Ovary (tissue), 3 donors: Measurements from ENCODE around the gene UBR3.
A peak's percentile ranks its signal among the peaks of the same experiment; 100 is the strongest.

Experiments used
- EP300 ChIP-seq: sonication (generic); formaldehyde crosslinking; IDR thresholded peaks from one replicate; pipeline ENCODE4 v1.6.1; 2017; ENCODE audit warnings: antibody characterized with exemption
- POLR2A ChIP-seq: fragments of 450-650 bp; IDR thresholded peaks from one replicate; pipeline ENCODE4 v1.6.1; 2017; ENCODE audit warnings: antibody characterized with exemption, mild to moderate bottlenecking, moderate library complexity
- TF ChIP-seq, protein P1 (sequence below), 3 donors: fragments of 450-650 bp in 2 of 3; fragments of 200-600 bp in 1 of 3; IDR thresholded peaks; one replicate each; pipeline versions ENCODE4 v1.5.1 to v1.8.0; 2016 to 2022; ENCODE audit warnings: antibody characterized with exemption in 3 of 3, mild to moderate bottlenecking in 1 of 3
- donor health status: DM: no; HTN: no; CAD: no.

DNA sequence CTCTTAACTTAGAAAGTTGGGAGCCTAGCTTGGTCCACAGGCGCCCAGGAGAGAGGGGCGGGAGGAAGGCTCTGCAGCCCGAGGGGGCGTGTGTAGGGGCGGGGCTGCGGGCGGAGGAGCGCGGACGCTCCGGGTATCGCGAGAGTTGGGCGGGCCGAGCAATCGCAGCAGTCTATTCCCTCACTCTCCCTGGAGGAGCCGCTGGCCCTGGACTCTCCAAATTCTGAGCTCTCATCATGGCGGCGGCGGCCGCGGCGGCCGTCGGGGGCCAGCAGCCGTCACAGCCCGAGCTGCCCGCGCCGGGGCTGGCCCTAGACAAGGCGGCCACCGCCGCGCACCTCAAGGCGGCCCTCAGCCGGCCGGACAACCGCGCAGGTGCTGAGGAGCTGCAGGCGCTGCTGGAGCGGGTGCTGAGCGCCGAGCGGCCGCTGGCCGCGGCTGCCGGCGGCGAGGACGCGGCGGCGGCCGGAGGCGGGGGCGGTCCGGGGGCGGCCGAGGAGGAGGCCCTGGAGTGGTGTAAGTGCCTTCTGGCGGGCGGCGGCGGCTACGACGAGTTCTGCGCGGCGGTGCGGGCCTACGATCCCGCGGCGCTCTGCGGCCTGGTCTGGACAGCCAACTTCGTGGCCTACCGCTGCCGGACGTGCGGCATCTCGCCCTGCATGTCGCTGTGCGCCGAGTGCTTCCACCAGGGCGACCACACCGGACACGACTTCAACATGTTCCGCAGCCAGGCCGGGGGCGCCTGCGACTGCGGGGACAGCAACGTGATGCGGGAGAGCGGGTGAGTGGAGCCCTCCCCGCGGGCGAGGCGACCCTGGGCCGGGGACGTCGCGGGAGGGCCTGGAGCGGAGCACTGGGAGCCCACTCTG is at the start of gene UBR3:
- TF ChIP-seq POLR2A (peak; percentile 68), EP300 (no peak)
- TF ChIP-seq, protein P1, sequence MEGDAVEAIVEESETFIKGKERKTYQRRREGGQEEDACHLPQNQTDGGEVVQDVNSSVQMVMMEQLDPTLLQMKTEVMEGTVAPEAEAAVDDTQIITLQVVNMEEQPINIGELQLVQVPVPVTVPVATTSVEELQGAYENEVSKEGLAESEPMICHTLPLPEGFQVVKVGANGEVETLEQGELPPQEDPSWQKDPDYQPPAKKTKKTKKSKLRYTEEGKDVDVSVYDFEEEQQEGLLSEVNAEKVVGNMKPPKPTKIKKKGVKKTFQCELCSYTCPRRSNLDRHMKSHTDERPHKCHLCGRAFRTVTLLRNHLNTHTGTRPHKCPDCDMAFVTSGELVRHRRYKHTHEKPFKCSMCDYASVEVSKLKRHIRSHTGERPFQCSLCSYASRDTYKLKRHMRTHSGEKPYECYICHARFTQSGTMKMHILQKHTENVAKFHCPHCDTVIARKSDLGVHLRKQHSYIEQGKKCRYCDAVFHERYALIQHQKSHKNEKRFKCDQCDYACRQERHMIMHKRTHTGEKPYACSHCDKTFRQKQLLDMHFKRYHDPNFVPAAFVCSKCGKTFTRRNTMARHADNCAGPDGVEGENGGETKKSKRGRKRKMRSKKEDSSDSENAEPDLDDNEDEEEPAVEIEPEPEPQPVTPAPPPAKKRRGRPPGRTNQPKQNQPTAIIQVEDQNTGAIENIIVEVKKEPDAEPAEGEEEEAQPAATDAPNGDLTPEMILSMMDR (IDR thresholded peaks at IDR 0.05), result peak in 1 of 3 donors; percentile 29
